Astrocyte (in vitro differentiated cells and primary cell): Measurements from ENCODE around the gene ZNF425. TPM values are rescaled to one million over a fixed set of nuclear protein-coding genes. Genes with fewer than 3 reads are reported as not detected.

ENCODE experiments used
- DNase-seq: peaks from one replicate; pipeline ENCODE4 v3.0.0-alpha.2; 2010; ENCODE audit warnings: low read depth
- FAIRE-seq: peaks from 2 replicates; lab custom pipeline; 2011; peaks lifted over from hg19 to GRCh38; lab: Jason Lieb, UNC
- H2AFZ ChIP-seq: 2 replicates; pipeline ENCODE4 v1.6.0; 2012; ENCODE audit warnings: low read depth, low read length, inconsistent platforms
- H3K27ac ChIP-seq: 2 replicates; pipeline ENCODE4 v1.5.1; 2011; ENCODE audit warnings: low read depth, low read length, inconsistent platforms
- H3K27me3 ChIP-seq: 2 replicates; pipeline ENCODE4 v1.6.0; 2011; ENCODE audit warnings: low read length, inconsistent platforms; ENCODE audit not compliant: insufficient read depth
- H3K36me3 ChIP-seq: 2 replicates; pipeline ENCODE4 v1.5.1; 2011; ENCODE audit warnings: low read length, inconsistent platforms; ENCODE audit not compliant: insufficient read depth
- H3K4me1 ChIP-seq: 2 replicates; pipeline ENCODE4 v1.5.1; 2011; ENCODE audit warnings: low read length, inconsistent platforms; ENCODE audit not compliant: insufficient read depth
- H3K4me2 ChIP-seq: 2 replicates; pipeline ENCODE4 v1.6.0; 2012; ENCODE audit warnings: low read length, inconsistent platforms
- H3K4me3 ChIP-seq: 2 replicates; pipeline ENCODE4 v1.5.1; 2011; ENCODE audit warnings: low read depth, mild to moderate bottlenecking, low read length, inconsistent platforms; ENCODE audit not compliant: insufficient read depth
- H3K79me2 ChIP-seq: 2 replicates; pipeline ENCODE4 v1.6.0; 2012; ENCODE audit warnings: mild to moderate bottlenecking, low read length, inconsistent platforms; ENCODE audit not compliant: insufficient read depth
- H3K9ac ChIP-seq: 2 replicates; pipeline ENCODE4 v1.6.0; 2012; ENCODE audit warnings: mild to moderate bottlenecking, low read length, inconsistent platforms
- H3K9me3 ChIP-seq: 2 replicates; pipeline ENCODE4 v1.5.1; 2012; ENCODE audit warnings: low read depth, mild to moderate bottlenecking, low read length, inconsistent platforms; ENCODE audit not compliant: insufficient read depth
- H4K20me1 ChIP-seq: 2 replicates; pipeline ENCODE4 v1.6.0; 2012; ENCODE audit warnings: low read length, inconsistent platforms; ENCODE audit not compliant: insufficient read depth
- H3K27ac Mint-ChIP-seq: one replicate; pipeline ENCODE4 v1.8.0; 2021; ENCODE audit warnings: mild to moderate bottlenecking, mixed read lengths; ENCODE audit not compliant: unreplicated experiment
- H3K27me3 Mint-ChIP-seq: one replicate; pipeline ENCODE4 v1.8.0; 2021; ENCODE audit warnings: low read depth, mixed read lengths; ENCODE audit not compliant: unreplicated experiment
- H3K36me3 Mint-ChIP-seq: one replicate; pipeline ENCODE4 v1.8.0; 2021; ENCODE audit warnings: low read depth, mixed read lengths; ENCODE audit not compliant: unreplicated experiment
- H3K4me1 Mint-ChIP-seq: one replicate; pipeline ENCODE4 v1.8.0; 2021; ENCODE audit warnings: low read depth, mixed read lengths; ENCODE audit not compliant: unreplicated experiment
- H3K4me3 Mint-ChIP-seq: one replicate; pipeline ENCODE4 v1.8.0; 2021; ENCODE audit warnings: mild to moderate bottlenecking, moderate library complexity, mixed read lengths; ENCODE audit not compliant: unreplicated experiment
- H3K9me3 Mint-ChIP-seq: one replicate; pipeline ENCODE4 v1.8.0; 2021; ENCODE audit warnings: mild to moderate bottlenecking, mixed read lengths; ENCODE audit not compliant: unreplicated experiment
- EZH2 ChIP-seq: IDR thresholded peaks from 2 replicates; pipeline ENCODE4 v1.6.1; 2012; ENCODE audit warnings: mild to moderate bottlenecking, low read length, inconsistent platforms; ENCODE audit not compliant: insufficient read depth
- total RNA-seq: library from RNA; stranded (reverse); gene quantifications from 2 replicates; pipeline ENCODE4 v1.2.1, GENCODE V29; 2021
- TF ChIP-seq, protein P1 (sequence below): IDR thresholded peaks from 2 replicates; pipeline ENCODE4 v1.5.1; 2011; ENCODE audit warnings: low read depth, mild to moderate bottlenecking, inconsistent platforms, low read length, moderate library complexity; ENCODE audit not compliant: insufficient read depth

The ZNF425 gene
- total RNA-seq, 1 donor from 2014 or later, result 5.9 TPM

DNA sequence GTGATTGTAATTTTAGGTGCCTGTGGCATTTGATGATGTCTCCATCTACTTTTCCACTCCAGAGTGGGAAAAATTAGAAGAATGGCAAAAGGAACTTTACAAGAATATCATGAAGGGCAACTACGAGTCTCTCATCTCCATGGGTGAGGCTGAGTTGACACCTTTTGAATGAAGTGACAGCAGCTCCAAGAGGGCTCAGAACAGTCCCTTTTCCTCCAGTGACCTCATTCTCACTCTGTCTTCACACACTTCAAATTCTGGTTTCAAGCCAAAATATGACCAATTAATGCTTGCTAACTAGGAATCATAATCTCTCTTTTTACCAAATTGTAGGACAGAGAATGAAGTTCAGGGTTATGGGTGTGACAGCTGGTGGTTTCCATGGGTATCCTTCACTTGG, 40.0 kb upstream of the ZNF425 start:
- Histone ChIP-seq H3K27me3 (no peaks in the 10 kb centered on the region), H2AFZ (no peak overlapping the region), H3K36me3 (peaks cover 27% of the 10 kb centered on the region), H3K9ac (no peak overlapping the region), H3K79me2 (peaks cover 2% of the 10 kb centered on the region), H3K9me3 (no peaks in the 10 kb centered on the region), H3K27ac (no peak overlapping the region), H3K4me2 (no peak overlapping the region), H4K20me1 (peaks cover 3% of the 10 kb centered on the region), H3K4me1 (peaks cover 3% of the 10 kb centered on the region), H3K4me3 (no peak overlapping the region)
- H3K27ac Mint-ChIP-seq, result no peak overlapping the region
- no peak for TF ChIP-seq EZH2
- TF ChIP-seq, protein P1, sequence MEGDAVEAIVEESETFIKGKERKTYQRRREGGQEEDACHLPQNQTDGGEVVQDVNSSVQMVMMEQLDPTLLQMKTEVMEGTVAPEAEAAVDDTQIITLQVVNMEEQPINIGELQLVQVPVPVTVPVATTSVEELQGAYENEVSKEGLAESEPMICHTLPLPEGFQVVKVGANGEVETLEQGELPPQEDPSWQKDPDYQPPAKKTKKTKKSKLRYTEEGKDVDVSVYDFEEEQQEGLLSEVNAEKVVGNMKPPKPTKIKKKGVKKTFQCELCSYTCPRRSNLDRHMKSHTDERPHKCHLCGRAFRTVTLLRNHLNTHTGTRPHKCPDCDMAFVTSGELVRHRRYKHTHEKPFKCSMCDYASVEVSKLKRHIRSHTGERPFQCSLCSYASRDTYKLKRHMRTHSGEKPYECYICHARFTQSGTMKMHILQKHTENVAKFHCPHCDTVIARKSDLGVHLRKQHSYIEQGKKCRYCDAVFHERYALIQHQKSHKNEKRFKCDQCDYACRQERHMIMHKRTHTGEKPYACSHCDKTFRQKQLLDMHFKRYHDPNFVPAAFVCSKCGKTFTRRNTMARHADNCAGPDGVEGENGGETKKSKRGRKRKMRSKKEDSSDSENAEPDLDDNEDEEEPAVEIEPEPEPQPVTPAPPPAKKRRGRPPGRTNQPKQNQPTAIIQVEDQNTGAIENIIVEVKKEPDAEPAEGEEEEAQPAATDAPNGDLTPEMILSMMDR, result no peak
- H3K4me3 Mint-ChIP-seq, result no peak overlapping the region
- H3K36me3 Mint-ChIP-seq, result peaks cover 10% of the 10 kb centered on the region
- H3K9me3 Mint-ChIP-seq, result no peaks in the 10 kb centered on the region
- H3K27me3 Mint-ChIP-seq, result no peaks in the 10 kb centered on the region
- no peak for DNase-seq
- FAIRE-seq, result no peak
- peaks cover 4% of the 10 kb centered on the region for H3K4me1 Mint-ChIP-seq

DNA sequence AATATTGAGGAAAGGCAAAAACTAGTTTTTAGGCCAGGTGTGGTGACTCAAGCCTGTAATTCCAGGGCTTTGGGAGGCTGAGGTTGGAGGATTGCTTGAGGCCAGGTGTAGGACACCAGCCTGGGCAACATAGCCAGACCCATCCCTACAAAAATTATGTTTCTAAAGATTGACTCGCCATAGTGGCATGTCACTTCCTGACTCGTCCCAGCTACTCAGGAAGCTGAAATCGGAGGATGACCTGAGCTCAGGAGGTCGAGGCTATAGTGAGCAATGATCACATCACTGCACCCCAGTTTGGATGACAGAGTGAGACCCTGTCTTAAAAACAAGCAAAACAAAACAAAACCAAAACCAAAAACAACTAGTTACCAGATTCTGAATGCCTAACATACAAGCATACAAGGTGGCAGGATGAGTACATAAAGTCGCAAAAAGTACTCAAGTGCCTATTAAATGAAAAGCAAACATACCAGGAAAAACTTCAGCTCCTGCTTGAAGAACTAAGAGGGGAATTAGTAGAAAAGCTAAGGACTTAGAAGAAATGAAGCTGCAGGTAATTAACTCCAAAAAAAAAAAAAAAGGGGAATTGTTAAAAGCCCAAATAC, 35.2 kb upstream of the ZNF425 start:
- H3K27me3 ChIP-seq, result no peaks in the 10 kb centered on the region
- peaks cover 37% of the 10 kb centered on the region for H3K79me2 ChIP-seq
- Mint-ChIP-seq H3K36me3 (peaks cover 21% of the 10 kb centered on the region), H3K9me3 (no peaks in the 10 kb centered on the region), H3K27me3 (no peaks in the 10 kb centered on the region), H3K4me1 (peaks cover 8% of the 10 kb centered on the region), H3K4me3 (no peak overlapping the region), H3K27ac (peak overlapping the region; percentile 69)
- no peak overlapping the region for H3K27ac ChIP-seq
- TF ChIP-seq, protein P1, result no peak
- TF ChIP-seq EZH2, result no peak
- H3K36me3 ChIP-seq, result peaks cover 3% of the 10 kb centered on the region
- H3K4me2 ChIP-seq, result peak overlapping the region; percentile 23
- H3K4me1 ChIP-seq, result peaks cover 6% of the 10 kb centered on the region
- H2AFZ ChIP-seq, result no peak overlapping the region
- DNase-seq (no peak), FAIRE-seq (no peak)
- H3K9me3 ChIP-seq, result no peaks in the 10 kb centered on the region
- no peak overlapping the region for H3K9ac ChIP-seq
- H3K4me3 ChIP-seq, result no peak overlapping the region
- H4K20me1 ChIP-seq, result peaks cover 16% of the 10 kb centered on the region

DNA sequence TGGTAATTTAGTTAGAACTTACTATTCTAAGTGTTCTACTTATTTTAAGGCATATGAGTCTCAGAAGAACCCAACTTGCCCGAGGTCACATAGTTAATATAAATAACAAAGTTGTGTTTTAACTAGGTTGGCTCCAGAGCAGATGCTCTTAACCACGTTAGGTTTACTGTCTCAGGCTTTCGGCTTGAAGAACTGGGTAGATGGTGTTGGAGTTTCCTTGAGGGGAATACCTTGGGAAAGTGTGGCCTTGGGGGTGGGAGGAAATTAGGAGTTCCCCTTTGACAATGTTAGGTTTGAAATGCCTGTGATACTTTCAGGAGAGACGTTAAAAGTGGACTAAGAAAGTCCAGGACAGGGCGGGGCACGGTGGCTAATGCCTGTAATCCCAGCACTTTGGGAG, 30.8 kb upstream of the ZNF425 start:
- peaks cover 6% of the 10 kb centered on the region for H3K4me1 ChIP-seq
- peaks cover 9% of the 10 kb centered on the region for H3K36me3 ChIP-seq
- FAIRE-seq (no peak), DNase-seq (no peak)
- no peak overlapping the region for H3K4me3 Mint-ChIP-seq
- H4K20me1 ChIP-seq, result peaks cover 34% of the 10 kb centered on the region
- H3K9ac ChIP-seq, result no peak overlapping the region
- no peak overlapping the region for H2AFZ ChIP-seq
- H3K9me3 ChIP-seq, result no peaks in the 10 kb centered on the region
- no peak overlapping the region for H3K4me3 ChIP-seq
- no peaks in the 10 kb centered on the region for H3K27me3 Mint-ChIP-seq
- H3K27me3 ChIP-seq, result no peaks in the 10 kb centered on the region
- TF ChIP-seq EZH2, result no peak
- TF ChIP-seq, protein P1, result no peak
- H3K9me3 Mint-ChIP-seq, result peaks cover 2% of the 10 kb centered on the region
- H3K4me2 ChIP-seq, result no peak overlapping the region
- peaks cover 30% of the 10 kb centered on the region for H3K36me3 Mint-ChIP-seq
- peak overlapping the region; percentile 42 for H3K27ac Mint-ChIP-seq
- no peak overlapping the region for H3K27ac ChIP-seq
- H3K79me2 ChIP-seq, result peaks cover 66% of the 10 kb centered on the region
- H3K4me1 Mint-ChIP-seq, result peaks cover 8% of the 10 kb centered on the region
